AG04450 (cell line): ENCODE results near the gene DGKZ. TPM values are rescaled to one million over a fixed set of nuclear protein-coding genes. Genes with fewer than 3 reads are reported as not detected.

ENCODE experiments used
- CTCF ChIA-PET: fragments of 300-600, 350-600 bp; formaldehyde crosslinking; extraction: SDS; loops from one replicate; lab custom pipeline; 2022; ENCODE audit warnings: antibody characterized with exemption, inconsistent platforms; lab: Charles Lee
- POLR2A ChIA-PET: fragments of 350-600 bp; formaldehyde crosslinking; extraction: SDS; loops from one replicate; lab custom pipeline; 2021; ENCODE audit warnings: antibody characterized with exemption, inconsistent platforms; lab: Yijun Ruan, JAX
- DNase-seq: peaks from one replicate; pipeline ENCODE4 v3.0.0-alpha.2; 2011; ENCODE audit warnings: low read depth, low spot score
- H3K27ac ChIP-seq: one replicate; pipeline ENCODE4 v1.5.1; 2012; ENCODE audit warnings: low read depth, low read length, control low read depth
- H3K27me3 ChIP-seq: one replicate; pipeline ENCODE4 v1.6.0; 2012; ENCODE audit warnings: low read length; ENCODE audit not compliant: control insufficient read depth, insufficient read depth
- H3K4me3 ChIP-seq: 2 replicates; pipeline ENCODE4 v1.5.1; 2011; ENCODE audit warnings: mild to moderate bottlenecking, low read depth, low read length, control low read depth
- H3K9me3 ChIP-seq: 2 replicates; pipeline ENCODE4 v1.5.1; 2012; ENCODE audit warnings: low read length; ENCODE audit not compliant: control insufficient read depth, insufficient read depth
- polyA plus RNA-seq: library from polyadenylated mRNA; depleted of rRNA; stranded (reverse); fragments of >200 nt; gene quantifications from 2 replicates; pipeline ENCODE4 v1.2.3, GENCODE V29; 2011
- TF ChIP-seq, protein P1 (sequence below): IDR thresholded peaks from 2 replicates; pipeline ENCODE4 v1.5.1; 2011; ENCODE audit warnings: low read depth, low read length, control low read depth, inconsistent platforms

Gene DGKZ
- polyA plus RNA-seq, 1 experiment: 15.8 TPM

GRCh38 chr11:46330563-46331281 is 16.5 kb upstream of the DGKZ start:
- Histone ChIP-seq H3K9me3 (no peaks in the 10 kb centered on the region; the same call in 1 of the 2 replicates), H3K27me3 (peaks cover 44% of the 10 kb centered on the region), H3K4me3 (no peak overlapping the region), H3K27ac (no peak overlapping the region)
- DNase-seq: no peak
- TF ChIP-seq, protein P1, sequence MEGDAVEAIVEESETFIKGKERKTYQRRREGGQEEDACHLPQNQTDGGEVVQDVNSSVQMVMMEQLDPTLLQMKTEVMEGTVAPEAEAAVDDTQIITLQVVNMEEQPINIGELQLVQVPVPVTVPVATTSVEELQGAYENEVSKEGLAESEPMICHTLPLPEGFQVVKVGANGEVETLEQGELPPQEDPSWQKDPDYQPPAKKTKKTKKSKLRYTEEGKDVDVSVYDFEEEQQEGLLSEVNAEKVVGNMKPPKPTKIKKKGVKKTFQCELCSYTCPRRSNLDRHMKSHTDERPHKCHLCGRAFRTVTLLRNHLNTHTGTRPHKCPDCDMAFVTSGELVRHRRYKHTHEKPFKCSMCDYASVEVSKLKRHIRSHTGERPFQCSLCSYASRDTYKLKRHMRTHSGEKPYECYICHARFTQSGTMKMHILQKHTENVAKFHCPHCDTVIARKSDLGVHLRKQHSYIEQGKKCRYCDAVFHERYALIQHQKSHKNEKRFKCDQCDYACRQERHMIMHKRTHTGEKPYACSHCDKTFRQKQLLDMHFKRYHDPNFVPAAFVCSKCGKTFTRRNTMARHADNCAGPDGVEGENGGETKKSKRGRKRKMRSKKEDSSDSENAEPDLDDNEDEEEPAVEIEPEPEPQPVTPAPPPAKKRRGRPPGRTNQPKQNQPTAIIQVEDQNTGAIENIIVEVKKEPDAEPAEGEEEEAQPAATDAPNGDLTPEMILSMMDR: no peak
- ChIA-PET CTCF (interaction anchor here (0.7 to 1.5 kb wide), 3 partner anchors 16 to 91 kb away, joined by 3 to 5 read pairs (median 4); no protein-coding TSS in a partner anchor), POLR2A (interaction anchor here (0.5 to 1.6 kb wide), 3 partner anchors 18 to 484 kb away, joined by 3 to 5 read pairs (median 4); partner anchors contain the start of gene CRY2)

- peaks cover 44% of the 10 kb centered on the region for H3K27me3 ChIP-seq
- TF ChIP-seq, protein P1: no peak
- POLR2A ChIA-PET: interaction anchor here (0.5 to 1.6 kb wide), 3 partner anchors 17 to 484 kb away, joined by 3 to 5 read pairs (median 4); partner anchors contain the start of gene CRY2
- CTCF ChIA-PET: interaction anchor here (1.1 to 1.5 kb wide), 2 partner anchors 17 to 92 kb away, joined by 3 to 4 read pairs; no protein-coding TSS in a partner anchor
- H3K9me3 ChIP-seq: no peaks in the 10 kb centered on the region; the same call in 1 of the 2 replicates
- no peak for DNase-seq
- no peak overlapping the region for H3K27ac ChIP-seq
- H3K4me3 ChIP-seq: no peak overlapping the region
Measured at GRCh38 chr11:46331282-46331984, 15.8 kb upstream of the DGKZ start.

DNA sequence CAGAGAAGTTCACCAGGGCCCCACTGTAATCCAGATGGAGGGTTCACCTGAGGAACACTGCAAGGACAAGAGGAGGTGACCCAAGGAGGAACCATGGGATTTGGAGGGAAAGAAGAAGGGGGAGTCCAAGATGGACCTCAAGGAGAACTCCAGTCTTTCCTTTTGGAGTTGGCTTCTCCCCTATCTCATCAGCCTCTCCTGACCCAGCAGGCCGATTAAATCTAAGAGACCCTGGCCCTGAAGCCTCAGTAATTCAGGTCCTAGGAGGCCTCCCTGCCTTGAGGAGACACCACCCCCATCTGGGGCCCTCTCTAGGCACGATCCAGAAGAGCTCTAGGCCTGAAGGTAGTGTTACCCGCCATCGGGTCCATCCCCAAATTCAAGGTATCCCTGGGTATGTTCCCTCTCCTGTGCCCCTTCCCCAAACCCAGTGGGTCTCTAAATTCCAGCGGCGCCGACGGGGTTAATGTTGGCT is 15.1 kb upstream of the DGKZ start:
- Histone ChIP-seq H3K4me3 (no peak overlapping the region; the same call in 1 of the 2 replicates), H3K27ac (no peak overlapping the region), H3K9me3 (no peaks in the 10 kb centered on the region; the same call in 1 of the 2 replicates), H3K27me3 (peaks cover 44% of the 10 kb centered on the region)
- POLR2A ChIA-PET: interaction anchor here (0.7 kb wide), 1 partner anchor 10 kb away, joined by 3 read pairs; no protein-coding TSS in a partner anchor
- DNase-seq: no peak
- CTCF ChIA-PET: no interaction called here
- TF ChIP-seq, protein P1: no peak

- ChIA-PET CTCF (no interaction called here), POLR2A (interaction anchor here (0.7 kb wide), 1 partner anchor 10 kb away, joined by 3 read pairs; no protein-coding TSS in a partner anchor)
- DNase-seq: no peak
- Histone ChIP-seq H3K27ac (no peak overlapping the region), H3K4me3 (peak overlapping the region; percentile 32; the same call in 1 of the 2 replicates), H3K9me3 (no peaks in the 10 kb centered on the region; the same call in 1 of the 2 replicates), H3K27me3 (peaks cover 44% of the 10 kb centered on the region)
- TF ChIP-seq, protein P1: no peak
Measured at GRCh38 chr11:46332568-46333393, 14.5 kb upstream of the DGKZ start.
